Right kidney (tissue), 1 donor: ENCODE results near the gene PDLIM1.

Experiments
- DNase-seq: peaks from one replicate; pipeline ENCODE4 v3.0.0-alpha.2; 2016

Gene PDLIM1

DNA sequence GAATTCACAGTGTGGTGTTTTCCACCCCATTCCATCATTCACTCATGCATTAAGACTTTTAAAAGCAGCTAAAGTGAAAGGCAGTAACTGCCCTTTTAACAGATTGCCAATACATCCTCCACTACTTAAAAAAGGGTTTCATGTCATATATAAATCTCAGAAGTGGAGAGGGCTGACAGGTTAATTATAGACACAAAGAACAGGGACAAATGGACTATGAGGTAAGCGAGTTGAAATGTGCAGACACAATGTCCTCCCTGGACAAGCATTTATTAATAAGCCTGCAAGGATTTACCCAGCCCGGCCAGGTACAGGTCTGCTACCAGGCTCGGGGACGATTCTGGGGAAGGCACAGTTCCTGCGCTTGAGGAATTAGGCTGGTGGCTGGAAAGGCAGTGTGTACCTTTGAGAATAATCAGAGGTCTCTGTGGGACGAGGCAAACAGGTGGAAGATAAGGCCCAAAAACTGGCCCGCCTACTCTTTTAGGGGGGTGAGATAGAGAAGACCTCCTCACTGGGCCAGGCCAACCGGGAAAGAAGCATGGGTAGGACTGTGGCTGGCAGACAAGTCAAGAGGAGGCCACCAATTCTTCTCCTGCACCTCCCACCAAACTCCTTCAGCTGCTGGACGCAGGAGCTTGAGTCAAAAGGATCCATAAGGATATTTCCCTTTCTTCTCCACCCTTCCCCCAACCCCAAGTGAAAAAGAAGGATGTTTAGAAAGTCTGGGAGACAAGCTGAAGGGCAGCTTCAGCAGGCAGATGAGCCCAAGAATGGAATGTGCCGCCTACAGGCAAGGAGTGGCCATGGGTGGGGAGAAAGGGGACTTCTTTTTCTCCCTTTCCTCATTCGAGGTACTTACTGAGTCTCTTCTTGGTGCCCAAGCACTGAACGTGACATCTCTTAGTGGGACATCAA is 1.5 kb downstream of the PDLIM1 start:
- DNase-seq = peak; percentile 55

- DNase-seq = no peak
Measured at GRCh38 chr10:95288303-95288702, 2.5 kb downstream of the PDLIM1 start.

GRCh38 chr10:95287281-95287680 is 3.5 kb downstream of the PDLIM1 start:
- no peak for DNase-seq

- DNase-seq = no peak
Measured at GRCh38 chr10:95286707-95287106, 4.1 kb downstream of the PDLIM1 start.

GRCh38 chr10:95285556-95285955 is 5.2 kb downstream of the PDLIM1 start:
- DNase-seq = no peak

GRCh38 chr10:95284807-95285206 is 6.0 kb downstream of the PDLIM1 start:
- DNase-seq = no peak

DNA sequence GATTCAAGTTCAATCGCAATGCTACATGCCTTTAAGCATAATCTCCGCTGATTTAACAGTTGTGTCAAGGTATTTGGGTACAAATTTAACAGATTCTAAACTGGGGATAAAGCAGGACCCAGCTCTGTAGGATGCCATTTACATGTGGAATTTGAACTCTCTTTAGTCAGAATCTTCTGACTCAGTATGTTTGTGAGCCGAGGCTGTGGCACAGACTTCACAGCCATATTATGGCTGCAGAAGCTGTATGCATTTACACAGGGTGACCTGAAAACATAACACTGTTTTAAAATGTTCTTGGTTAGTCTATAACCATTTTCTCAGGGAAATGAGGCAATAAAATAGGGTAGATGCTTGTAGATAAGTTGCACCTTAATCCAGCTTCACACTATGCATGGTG is 8.7 kb downstream of the PDLIM1 start:
- no peak for DNase-seq

DNA sequence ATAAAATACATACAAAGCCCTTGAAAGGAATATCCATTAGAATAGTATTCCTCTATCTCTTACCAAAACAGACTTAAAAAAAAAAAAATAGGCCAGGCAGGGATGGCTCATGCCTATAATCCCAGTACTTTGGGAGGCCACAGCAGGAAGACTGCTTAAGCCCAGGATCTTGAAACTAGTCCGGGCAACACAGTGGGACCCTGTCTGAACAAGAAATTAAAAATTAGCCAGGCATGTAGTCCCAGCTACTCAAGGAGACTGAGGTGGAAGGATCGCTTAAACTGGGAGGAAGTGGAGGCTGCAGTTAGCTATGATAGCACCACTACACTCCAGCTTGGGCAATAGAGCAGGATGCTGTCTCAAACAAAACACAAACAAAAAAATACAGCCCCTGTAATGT is 9.6 kb downstream of the PDLIM1 start:
- no peak for DNase-seq

- DNase-seq = no peak
Measured at GRCh38 chr10:95280637-95281036, 10.2 kb downstream of the PDLIM1 start.

DNA sequence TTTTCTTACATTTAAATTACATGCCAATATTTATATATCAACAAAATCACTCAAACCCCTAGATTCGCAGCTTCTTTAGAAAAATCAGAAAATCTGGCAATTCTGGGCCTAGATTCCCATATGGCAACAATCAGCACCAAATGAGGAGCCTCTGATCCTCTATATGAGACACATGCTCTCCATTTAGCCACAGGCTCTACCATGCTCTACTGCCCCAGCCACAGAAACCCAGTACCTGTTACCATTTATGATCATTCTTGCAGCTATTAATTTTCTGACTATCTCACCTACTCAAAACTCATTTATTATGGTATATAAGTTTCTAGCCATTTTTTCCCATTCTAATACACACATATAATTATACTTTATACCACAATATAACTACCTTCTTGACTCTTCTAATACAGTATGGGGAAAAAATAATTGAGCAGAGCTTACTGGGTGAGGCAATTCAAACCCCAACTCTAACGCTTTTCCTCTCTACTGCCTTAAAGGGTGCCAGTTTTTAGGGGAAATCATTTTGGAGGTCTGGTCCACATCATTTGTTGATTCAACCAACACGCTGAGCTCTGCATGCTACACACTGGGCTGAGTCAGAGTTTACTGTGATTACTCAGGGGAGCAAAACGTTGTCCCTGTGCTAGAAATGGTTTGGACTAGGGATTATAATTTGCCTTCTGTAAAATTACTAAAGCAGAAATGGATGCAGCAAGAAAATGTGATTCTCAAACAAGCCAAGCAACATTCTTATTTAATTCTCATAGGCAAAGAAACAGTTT is 11.6 kb downstream of the PDLIM1 start:
- no peak for DNase-seq

DNA sequence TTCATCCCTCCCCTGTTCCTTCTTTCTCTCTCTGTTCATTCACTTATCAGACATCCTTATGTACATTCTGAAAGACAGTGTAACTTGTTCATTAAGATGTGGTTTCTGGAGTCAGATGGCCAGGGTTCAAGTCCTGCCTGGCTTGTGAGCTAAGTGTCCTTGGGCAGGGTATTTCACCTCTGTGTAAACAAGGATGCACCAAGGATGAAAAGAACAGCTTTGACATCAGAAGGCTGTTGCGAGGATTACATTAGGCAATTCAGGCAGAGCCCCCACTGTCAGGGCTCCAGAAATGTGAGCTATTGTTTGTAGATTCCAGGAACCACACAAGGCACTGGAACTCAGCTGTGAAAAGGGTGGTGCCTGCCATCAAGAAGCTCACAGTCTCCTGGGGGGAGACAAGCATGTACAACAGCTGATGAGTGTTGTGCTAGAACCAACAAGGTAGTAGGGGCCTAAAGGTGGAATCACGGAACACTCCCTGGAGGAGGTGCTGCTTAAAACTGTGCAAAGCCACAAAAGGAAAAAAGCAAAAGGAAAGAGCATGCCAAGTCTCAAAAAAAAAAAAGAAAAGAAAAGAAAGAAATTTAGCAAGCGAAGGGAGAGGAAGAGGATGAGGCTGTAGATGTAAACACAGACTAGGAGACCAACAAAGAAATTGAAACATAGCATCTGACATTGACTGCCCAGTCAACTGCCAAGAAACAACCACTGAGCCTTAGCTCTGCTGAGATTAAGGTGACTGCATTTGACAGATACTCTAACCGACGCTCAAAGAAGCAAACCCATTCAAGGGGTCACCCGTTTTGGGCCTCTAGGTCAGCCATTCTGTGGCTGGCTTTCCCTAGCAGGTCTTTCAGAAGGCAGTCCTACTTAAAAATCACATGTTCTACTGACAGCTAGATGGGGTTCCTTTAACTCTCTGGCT is 12.5 kb downstream of the PDLIM1 start:
- no peak for DNase-seq

- DNase-seq = no peak
Measured at GRCh38 chr10:95277614-95278013, 13.2 kb downstream of the PDLIM1 start.

DNA sequence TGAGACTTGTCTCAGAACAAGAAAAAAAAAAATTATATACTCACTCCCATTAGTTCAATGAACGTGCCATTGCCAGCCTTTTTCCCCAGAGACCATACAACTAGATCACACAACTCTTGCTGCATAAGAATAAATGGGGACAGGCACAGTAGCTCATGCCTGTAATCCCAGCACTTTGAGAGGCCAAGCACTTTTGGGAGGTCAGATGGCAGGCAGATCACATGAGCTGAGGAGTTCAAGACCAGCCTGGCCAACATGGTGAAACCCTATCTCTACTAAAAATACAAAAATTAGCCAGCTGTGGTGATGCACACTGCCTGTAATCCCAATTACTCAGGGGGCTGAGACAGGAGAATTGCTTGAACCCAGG is 13.6 kb downstream of the PDLIM1 start:
- no peak for DNase-seq

GRCh38 chr10:95276367-95277200 is 14.2 kb downstream of the PDLIM1 start:
- no peak for DNase-seq

GRCh38 chr10:95275726-95276366 is 15.0 kb downstream of the PDLIM1 start:
- no peak for DNase-seq

GRCh38 chr10:95273393-95274312 is 17.1 kb downstream of the PDLIM1 start:
- DNase-seq = no peak

DNA sequence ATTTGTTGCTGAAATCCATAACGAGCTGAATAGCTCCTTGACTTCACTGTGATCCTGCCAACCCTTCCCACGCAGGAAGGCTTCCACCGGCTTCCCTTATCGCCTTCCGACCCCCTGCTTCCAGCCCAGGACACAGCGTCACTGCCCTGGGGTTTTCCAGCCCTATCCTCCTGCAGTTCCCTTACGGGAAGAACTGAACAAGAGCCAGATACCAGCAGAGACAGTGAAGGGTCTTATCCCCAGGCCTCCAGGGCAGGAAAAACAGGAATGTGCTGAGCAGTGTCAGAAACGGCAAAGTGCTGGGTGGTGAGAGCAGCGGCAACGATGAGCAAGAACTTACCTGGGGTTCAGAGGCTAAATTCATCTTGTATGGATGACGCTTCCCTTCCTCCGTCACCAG is 22.4 kb downstream of the PDLIM1 start:
- DNase-seq = no peak

DNA sequence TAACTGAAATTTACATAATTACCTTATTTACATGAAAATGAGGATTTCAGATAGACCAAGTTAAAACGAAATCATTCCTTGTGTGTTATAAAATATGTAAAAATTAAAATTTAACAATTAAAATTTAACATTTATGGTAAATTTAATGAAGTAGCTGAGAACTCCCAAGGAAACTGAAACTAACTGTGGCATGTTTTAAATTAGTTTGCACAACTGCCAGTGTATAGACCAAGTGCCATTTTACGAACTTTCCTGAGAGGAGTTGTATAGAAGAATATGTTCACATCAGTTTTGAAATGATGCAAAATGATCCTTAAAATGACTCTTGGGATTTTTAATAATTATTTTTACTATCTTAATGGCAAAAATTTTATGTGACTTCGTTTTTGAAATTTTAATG is 23.6 kb downstream of the PDLIM1 start:
- DNase-seq = no peak

- DNase-seq = no peak
Measured at GRCh38 chr10:95266674-95267095, 24.1 kb downstream of the PDLIM1 start.

DNA sequence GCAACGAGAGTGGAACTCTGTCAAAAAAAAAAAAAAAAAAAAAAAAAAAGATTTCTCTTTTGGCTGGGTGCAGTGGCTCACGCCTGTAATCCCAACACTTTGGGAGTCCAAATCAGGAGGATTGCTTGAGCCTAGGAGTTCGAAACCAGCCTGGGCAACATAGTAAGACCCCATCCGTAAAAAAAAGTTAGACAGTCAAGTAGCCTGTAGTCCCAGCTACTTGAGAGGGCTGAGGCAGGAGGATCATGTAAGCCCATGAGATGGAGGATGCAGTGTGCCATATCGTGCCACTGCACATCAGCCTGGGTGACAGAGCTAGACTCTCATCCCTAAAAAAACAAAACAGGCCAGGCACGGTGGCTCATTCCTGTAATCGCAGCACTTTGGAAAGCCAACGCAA is 25.2 kb downstream of the PDLIM1 start:
- DNase-seq = no peak
